ENCODE measurements around the gene PVALEF.
"Not testable (repeated sequence)": the region's sequence is repeated elsewhere in the genome, so short reads cannot be mapped to it uniquely, and the experiment has no call there.

The PVALEF gene

GRCh38 chr17:81147701-81148100 lies 17.6 kb upstream of the PVALEF start:
- DNase-seq, result no peak

- no peak for DNase-seq
Observed at GRCh38 chr17:81148571-81148970, 16.7 kb upstream of the PVALEF start.

DNA sequence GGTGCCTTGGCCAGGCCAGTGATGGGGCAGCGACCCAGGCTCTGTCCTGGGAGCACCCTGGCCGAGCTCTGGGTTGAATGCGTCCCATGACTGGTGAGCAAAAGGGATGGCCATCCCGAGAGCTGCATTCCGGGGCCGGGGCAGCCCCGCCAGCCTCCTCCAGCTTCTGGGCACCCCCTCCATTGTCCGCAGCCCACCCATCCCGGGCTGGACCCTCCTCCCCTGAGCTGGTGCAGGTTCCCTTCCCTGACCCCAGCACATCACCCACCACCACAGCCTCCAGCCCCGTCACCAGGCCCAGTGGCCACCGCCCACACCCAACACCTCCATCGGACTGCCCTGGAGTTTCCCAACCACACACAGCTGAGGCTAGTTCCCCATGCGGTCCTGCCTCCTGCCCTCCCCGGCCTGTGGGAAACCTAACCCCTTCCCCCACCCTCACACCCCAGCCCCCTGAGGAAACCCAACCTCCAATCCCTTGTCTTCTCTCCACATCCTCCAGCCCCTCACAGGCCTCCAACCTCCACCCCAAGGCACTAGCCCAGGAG lies 16.2 kb upstream of the PVALEF start:
- DNase-seq, result no peak

DNA sequence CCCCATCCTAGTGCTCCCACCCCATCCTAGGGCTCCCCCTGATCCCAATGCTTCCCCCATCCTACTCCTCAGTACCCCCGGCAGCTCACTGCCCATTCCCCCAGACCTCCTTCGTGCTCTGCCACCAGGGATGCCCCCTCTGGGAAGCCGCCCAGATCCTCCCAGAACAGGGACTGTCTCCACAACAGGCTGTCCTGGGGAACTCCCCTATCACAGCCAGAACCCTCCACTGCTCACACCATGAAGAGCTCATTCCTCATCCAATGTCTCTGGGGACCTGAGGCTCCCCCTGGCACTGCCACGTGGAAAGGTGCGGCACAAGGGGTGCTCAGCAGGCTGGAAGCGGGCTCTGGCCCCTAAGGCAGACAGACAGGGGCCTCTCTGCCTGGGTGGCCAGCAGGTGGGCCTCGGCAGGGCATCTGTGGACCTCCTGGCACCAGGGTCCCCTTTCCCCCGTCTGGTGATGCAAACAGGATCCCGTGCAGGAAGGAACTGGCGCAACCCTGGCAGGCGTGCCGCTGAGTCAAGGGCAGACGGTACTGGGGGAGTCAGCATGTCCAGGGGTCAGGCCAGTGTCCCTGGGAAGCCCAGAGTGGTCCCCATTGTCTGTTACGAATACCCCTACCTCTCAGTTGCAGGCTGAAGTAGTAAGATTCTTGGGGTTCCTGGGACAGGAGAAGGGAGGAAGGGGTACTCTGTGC lies 14.8 kb upstream of the PVALEF start:
- no peak for DNase-seq

- DNase-seq, result no peak
Observed at GRCh38 chr17:81151278-81151677, 14.0 kb upstream of the PVALEF start.

GRCh38 chr17:81152288-81152828 lies 12.9 kb upstream of the PVALEF start:
- DNase-seq, result no peak

GRCh38 chr17:81153340-81153803 lies 11.9 kb upstream of the PVALEF start:
- DNase-seq, result no peak

GRCh38 chr17:81154016-81154415 lies 11.3 kb upstream of the PVALEF start:
- not testable (repeated sequence) for DNase-seq

- DNase-seq, result no peak
Observed at GRCh38 chr17:81154961-81155360, 10.3 kb upstream of the PVALEF start.

DNA sequence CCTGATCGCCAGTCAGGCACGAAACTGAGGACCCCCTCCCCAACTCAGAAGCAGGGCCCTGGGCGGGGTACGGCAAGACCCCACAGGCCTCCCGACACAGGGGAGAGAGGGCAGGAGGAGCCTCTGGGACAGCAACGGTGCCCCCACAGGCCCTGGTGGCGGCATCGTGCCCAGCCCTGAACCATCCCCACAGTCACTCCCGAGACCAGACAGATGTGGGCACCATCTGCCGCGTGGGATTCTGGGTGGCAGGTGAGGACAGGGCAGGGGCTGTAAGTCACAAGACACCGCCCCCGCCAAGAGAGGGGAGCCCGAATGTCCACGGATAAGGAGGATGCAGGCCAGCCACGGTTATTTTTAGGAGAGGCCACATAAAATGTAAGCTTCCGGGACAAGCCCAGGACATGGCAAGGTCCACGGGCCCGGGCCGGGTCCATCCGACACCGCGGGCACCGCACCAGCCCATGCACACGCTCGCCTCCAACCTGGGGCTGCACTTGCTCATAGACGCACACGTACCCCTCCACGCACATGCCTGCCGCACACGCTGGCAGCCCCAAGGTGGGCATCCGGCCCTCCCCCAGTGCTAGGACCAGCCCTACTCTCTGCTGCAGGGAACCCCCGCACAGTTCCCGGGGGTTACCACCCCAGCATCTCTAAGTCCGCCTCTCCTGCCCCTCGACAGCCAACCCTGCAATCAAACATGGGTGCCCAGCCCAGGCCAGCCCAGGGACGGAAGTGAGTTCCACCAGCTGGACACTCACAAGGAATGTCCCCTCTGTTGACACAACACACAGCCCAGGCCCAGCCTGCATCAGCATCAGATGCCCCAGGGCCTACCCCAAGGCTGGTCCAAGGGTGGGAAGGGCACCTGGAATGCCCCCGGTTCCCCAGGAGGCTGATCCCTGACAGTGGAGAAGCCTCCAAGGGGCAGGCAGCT lies 8.2 kb upstream of the PVALEF start:
- no peak for DNase-seq

GRCh38 chr17:81157848-81158687 lies 7.2 kb upstream of the PVALEF start:
- DNase-seq, result no peak

GRCh38 chr17:81158688-81159590 lies 6.4 kb upstream of the PVALEF start:
- DNase-seq, result no peak

- no peak for DNase-seq
Observed at GRCh38 chr17:81159611-81160265, 5.6 kb upstream of the PVALEF start.

- no peak for DNase-seq
Observed at GRCh38 chr17:81160306-81160705, 5.0 kb upstream of the PVALEF start.

DNA sequence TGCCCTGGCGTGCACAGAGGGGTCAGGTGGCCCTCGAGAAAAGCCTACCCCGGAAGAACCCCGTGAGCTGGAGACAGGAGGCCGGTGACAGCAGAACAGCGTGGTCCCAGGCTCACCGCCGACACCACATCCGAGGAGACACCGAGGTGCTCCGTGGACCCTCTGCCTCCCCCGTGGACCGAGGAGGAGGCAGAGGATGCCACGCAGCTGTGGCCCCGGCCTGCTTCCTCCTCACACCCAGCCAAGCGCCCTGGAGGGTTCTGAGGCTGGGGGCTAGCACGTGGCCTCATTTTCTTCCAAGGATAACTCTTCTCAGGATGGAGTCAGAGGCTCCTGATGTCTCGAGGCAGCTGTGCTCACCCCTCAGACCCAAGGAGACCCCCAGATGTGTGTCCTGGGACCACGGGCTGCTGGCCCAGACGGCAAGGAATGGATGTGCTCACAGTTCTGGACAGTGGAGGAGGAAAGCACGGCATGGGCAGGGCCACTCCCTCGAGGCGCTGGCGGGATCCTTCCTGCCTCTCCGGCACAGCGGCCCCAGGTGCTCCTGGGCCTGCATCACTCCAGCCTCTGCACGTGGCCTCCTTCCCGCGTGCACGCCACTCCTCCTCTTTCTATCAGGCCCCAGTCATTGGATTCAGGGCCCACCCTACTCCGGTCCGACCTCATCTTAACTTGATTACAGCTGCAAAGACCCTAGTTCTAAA lies 4.4 kb upstream of the PVALEF start:
- DNase-seq, result no peak

DNA sequence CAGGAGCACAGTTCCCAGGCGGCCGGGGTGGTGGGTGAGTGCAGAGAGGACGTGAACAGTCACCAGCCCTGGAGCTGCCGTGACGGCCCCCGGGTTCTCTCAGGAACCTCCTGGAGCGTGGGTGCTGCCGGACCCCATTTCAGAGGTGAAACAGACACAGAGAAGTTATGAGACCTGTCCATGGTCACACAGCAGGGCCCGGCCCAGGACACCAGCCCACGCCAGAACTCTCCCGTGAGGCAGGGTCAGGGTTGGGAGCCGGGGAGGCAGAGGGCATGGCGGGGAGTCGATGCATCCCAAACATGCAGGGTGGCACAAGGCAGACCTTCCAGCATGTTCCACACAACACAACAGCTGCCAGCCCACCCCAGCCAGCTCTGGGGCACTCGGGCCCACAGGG lies 3.8 kb upstream of the PVALEF start:
- DNase-seq, result no peak

DNA sequence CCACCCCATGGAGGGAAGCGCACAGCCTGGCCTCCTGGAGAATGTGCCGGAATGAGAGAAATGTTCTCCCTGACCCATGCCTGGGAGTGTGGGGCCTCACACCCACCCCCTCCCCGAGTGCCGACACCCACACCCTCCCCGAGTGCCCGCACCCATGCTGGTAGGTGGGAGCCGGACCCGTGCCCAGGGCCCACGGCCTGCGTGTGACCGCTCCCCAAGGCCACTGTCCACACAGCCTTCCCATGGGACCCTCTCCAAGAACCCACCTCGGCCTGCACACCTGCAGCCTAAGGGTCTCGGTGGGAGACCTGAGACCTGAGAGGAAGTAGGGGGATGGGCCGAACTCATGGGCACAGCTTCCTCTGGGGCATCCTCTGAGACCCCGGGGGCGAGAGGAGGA lies 3.3 kb upstream of the PVALEF start:
- DNase-seq, result no peak

GRCh38 chr17:81162491-81162890 lies 2.8 kb upstream of the PVALEF start:
- no peak for DNase-seq

DNA sequence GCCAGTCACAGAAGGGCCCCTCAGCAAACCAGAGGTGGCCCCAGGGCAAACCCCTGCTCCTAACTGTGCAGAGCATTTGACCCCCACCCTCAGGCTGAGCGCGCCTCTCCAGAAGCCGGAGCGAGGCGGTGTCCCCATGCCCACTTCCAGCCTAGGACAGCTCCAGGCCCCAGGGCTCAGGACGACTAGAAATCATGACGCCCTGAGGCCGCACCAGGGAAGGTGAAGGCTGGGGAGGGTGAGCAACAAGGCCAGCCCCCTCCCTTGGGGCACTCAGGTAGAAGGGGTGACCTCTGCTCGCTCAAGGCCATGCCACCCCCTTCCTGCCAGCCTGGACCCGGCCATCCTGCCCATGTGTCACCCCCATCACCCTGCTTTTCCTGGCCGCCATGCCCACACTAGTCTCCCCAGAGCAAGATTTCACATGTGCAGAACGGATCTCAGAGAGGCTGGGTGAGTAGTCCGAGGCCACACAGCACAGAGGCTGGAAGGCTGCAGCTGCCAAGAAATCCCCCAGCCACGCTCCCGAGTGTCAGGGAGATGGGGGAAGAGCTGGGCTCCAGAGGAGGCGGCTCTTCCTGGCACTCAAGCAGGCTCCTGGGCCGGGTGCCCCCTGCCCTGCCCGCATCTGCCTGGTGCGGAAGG lies 2.1 kb upstream of the PVALEF start:
- no peak for DNase-seq

All from activated T-cell treated with anti-CD3 and anti-CD28 coated beads, Interleukin-2, amount 50 U/mL, for 48 hours (primary cell).